ENCODE data around the gene TEX52.

GRCh38 chr12:2854669-2855453 is 2.0 kb downstream of the TEX52 start:
- TF ChIP-seq CTCF (conservative IDR thresholded peaks at IDR 0.05; ENCODE audit: low read length): no peak
- TF ChIP-seq EZH2phosphoT487 (IDR thresholded peaks at IDR 0.05; ENCODE audit: borderline replicate concordance, low read depth, low read length): no peak

Data from OCI-LY7 (cell line).